ENCODE measurements around the gene DLL4.

GRCh38 chr15:40931300-40932142, 2.4 kb downstream of the DLL4 start:
- TF ChIP-seq POLR2AphosphoS5 (IDR thresholded peaks at IDR 0.05) = no peak
- no peak for TF ChIP-seq CTCF (IDR thresholded peaks at IDR 0.05)

Data from breast epithelium (tissue), 3 donors.